HG02981 (cell line): Measurements from ENCODE around the gene FASTK.

Experiments used
- ATAC-seq: cut with Tn5 transposase; IDR thresholded peaks from one replicate; pipeline ENCODE4 v1.9.1; 2021; ENCODE audit warnings: mild to moderate bottlenecking, moderate library complexity; ENCODE audit not compliant: unreplicated experiment

Gene FASTK

GRCh38 chr7:151118108-151119054, 37.8 kb upstream of the FASTK start:
- no peak for ATAC-seq

DNA sequence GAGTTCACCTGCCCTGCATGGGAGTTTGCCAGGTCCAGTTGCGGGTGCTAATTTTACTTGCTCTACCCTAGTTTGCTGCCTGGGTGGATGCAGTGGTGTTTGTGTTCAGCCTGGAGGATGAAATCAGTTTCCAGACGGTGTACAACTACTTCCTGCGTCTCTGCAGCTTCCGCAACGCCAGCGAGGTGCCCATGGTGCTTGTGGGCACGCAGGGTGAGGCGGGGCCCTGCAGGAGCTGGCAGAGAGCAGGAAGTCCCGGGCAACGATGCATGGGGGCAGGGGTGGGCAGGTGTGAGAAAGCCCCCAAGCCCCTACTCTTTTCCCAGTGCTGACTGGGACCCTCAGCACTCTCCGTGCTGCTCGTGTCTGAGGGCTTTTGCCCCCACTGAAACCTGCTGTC, 37.0 kb upstream of the FASTK start:
- no peak for ATAC-seq

- no peak for ATAC-seq
These were observed 36.2 kb upstream of the FASTK start for GRCh38 chr7:151116603-151117440.

GRCh38 chr7:151115836-151116418, 35.3 kb upstream of the FASTK start:
- ATAC-seq, result no peak

DNA sequence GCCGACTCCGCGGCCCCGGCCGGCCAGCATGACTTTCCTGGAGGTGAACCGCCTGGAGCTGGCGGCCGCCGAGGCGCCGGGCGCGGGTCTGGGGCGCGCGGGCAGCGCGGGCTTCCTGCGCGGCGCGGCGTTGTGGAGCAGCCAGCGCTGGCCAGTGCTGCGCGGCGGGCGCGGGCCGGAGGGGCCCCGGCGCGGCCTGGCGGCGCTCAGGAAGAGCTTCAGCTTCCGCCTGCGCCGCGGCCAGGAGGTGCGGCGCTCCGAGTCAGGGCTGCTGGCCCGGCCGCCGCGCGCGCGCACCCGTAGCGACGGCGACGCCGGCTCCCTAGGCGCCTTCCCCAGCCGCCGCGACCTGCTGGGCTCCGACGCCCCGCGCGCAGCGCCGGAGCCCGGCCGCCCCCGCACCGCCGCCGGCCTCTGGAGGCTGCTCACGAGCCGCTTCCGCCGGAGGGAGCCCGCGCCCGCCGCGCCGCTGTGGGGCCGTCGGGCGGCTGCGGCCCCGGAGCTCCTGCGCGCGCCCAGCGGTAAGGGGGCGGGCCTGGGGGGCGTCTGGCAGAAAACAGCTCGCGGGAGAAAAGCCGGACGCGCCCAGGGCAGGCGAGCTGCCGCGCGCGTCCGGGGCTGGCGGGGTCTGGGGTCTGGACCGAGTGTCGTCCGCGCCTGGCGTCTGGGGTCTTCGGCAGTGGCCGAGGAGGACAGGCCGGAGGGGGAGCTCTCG, 34.7 kb upstream of the FASTK start:
- no peak for ATAC-seq

GRCh38 chr7:151114151-151115090, 33.8 kb upstream of the FASTK start:
- no peak for ATAC-seq

GRCh38 chr7:151113344-151114150, 32.9 kb upstream of the FASTK start:
- ATAC-seq, result no peak

GRCh38 chr7:151110941-151111645, 30.5 kb upstream of the FASTK start:
- ATAC-seq, result peak; percentile 64

DNA sequence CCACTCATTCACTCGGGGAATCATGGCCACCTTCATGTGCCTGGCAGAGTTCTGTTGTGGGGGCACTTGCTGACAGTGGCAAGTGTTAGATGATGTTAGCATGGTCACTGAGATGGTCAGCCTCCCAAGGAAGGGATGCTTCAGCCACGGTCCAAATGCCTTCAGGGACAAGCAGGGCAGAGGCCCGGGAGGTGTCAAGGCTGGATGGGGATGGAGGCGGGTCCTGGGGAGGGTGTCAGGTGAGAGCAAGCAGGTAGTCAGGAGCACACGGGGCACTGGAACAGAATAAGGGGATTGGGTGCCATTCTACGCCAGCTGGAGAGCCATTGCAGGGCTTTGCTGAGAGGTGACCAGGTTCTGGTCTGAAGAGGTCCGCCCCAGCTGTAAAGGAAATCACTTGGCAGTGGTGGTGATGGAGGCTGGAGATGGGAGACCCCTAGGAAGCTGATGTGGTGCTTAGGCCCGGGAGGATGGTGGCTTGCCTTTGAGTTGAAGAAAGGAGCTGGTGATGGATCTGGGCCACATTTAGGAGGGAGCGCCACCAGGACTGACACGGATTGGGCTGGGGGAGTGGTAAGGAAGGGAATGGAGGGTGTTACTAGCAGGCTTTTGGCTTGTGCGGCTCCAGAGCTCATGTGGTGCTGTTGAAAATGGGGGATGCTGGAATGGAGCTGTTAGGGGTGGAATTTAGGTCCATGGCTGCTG, 29.8 kb upstream of the FASTK start:
- no peak for ATAC-seq

- no peak for ATAC-seq
These were observed 28.8 kb upstream of the FASTK start for GRCh38 chr7:151109094-151110048.

DNA sequence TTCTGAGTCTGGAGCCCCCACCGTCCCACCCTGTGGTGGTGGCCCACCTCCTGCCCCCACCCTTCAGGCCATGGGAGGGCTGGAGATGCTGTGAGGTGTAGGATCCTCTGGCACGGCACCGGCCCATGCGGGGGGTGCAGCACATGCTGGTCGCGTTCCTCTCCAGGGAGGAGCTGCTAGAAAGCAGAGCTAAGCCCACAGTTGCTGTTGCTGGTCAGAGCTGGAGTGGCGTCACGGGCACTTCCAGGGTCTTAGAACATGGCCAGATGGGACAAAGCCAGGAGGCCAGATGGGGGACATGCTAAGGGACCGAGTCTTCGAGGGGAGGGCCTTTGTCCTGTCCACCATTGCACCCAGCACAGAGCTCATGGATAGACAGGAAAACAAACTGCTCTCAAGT, 27.3 kb upstream of the FASTK start:
- ATAC-seq, result no peak

DNA sequence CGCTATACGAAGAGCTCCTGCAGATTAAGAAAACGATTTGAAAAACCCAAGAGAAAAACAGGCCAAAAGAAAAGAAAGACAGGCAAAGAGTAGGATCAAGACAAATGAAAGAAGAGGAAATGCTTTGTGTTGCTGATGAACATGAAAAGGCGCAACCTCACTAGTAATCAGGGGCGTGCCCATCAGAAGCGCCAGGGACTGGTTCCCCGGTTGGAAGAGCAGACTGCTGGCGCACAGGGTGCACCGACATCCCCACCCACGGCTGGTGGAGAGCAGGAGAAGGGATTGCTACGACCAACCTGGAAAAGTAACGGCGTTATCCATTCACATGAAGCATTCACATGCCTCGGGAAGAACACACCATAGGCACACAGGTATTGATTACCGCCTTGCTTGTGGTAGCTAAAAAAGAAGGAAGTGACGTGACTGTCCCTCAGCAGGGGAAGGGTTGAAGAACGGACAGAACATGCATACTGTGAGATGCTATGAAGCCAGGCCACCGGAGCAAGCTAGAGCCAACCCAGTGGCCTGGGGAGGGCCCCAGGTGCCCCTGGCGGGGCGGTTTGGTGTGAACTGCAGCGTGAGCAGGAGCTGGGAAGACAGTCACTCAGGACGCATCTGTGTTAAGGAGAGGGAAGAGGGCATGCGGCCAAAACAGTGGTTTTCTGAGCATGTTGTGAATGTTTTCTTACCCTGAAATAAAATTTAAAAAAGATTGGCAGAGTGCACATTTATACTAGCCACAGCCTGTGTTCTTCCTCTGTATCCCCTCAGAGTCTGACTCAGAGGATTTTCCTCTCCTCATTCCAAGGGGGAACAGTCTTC, 24.0 kb upstream of the FASTK start:
- ATAC-seq, result no peak

GRCh38 chr7:151103973-151104372, 23.4 kb upstream of the FASTK start:
- ATAC-seq, result no peak

DNA sequence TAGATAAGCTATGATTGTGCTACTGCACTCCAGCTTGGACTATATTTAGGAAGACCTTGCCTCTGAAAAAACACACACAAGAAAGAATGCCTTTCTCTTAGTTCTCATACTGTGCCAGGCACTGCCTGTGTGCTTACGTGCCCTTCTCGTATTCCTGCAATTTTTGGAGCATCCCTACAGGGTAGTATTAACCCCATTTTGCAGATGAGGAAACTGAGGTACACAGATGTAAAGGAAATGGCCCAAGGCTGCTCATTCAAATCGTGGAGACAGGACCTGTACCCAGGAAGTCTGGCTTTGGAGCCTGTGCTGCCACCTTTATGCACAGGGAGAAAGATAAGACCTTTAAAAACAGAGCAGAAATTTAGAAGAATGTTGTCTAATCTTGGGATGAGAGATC, 22.4 kb upstream of the FASTK start:
- ATAC-seq, result no peak

DNA sequence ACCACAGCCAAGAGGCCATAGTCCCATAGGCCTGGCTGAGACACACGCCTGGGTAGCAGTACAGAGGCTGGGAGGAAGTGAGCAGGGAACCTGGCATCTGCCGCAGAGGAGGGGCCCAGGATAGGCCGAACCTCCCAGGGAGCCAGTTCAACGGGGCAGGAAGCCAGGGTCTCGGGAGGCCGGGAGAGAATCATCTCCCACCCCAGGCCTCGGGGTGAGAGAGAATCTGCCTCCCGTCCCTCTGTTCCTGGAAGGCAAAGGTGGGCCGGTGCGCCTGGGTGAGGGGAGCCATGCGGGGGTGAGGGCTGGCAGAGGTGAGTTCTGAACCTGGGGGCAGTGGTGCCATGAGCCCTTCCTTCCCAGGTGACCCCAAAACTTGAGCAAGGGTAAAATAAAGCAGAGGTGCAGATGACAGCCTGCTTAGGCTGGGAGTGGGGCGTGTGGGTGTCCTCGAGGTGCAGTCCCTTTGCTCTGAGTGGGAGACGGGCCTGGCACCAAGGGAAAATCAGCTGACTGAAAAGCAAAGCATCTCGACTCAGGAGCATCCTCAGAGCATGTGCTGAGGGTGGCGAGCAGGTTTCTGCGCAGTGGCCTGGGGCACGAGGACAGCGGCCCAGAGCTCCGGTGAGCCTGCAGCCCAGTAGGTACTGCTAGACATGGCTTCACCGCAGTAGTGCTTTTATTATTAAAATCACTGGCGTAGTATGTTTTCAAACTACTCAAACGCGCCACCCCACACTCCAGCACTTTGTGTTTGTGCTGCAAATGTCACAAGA, 21.2 kb upstream of the FASTK start:
- ATAC-seq, result no peak
